Left renal pelvis (tissue), 4 donors: ENCODE results near the gene COL2A1. TPM values are rescaled to one million over a fixed set of nuclear protein-coding genes. Genes with fewer than 3 reads are reported as not detected.

Experiments used
- DNase-seq, 4 donors: peaks; one replicate each; pipeline ENCODE4 v3.0.0-alpha.2; 2013; ENCODE audit warnings: low read depth in 4 of 4, low spot score in 3 of 4
- polyA plus RNA-seq, 4 donors: library from polyadenylated mRNA; unstranded; fragments of 120-200 nt; gene quantifications; one replicate each; pipeline ENCODE4 v1.2.1, GENCODE V29; 2013; ENCODE audit not compliant: insufficient read length in 4 of 4

The COL2A1 gene
- polyA plus RNA-seq, 4 donors: 41.2 to 79.4 (median 51.2) TPM

DNA sequence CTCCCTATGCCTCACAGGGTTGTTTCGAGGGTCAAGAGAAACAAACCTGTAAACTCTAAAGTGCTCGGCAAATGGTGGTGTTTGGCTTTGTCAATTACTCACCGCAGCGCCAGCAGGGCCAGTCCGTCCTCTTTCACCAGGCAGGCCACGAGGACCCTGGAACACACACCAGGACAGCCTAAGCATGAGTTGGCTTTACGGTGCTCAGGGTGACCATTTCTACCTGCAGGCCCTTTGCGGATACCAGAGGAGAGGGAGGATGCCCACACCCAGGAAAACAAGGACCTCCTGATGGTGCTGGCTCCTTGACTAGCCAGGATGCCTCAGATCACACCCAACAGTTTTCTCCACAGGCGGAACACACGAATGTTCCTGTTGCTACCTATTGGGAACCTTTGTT, 11.5 kb downstream of the COL2A1 start:
- no peak for DNase-seq

GRCh38 chr12:47991106-47992061, 12.9 kb downstream of the COL2A1 start:
- DNase-seq: no peak

DNA sequence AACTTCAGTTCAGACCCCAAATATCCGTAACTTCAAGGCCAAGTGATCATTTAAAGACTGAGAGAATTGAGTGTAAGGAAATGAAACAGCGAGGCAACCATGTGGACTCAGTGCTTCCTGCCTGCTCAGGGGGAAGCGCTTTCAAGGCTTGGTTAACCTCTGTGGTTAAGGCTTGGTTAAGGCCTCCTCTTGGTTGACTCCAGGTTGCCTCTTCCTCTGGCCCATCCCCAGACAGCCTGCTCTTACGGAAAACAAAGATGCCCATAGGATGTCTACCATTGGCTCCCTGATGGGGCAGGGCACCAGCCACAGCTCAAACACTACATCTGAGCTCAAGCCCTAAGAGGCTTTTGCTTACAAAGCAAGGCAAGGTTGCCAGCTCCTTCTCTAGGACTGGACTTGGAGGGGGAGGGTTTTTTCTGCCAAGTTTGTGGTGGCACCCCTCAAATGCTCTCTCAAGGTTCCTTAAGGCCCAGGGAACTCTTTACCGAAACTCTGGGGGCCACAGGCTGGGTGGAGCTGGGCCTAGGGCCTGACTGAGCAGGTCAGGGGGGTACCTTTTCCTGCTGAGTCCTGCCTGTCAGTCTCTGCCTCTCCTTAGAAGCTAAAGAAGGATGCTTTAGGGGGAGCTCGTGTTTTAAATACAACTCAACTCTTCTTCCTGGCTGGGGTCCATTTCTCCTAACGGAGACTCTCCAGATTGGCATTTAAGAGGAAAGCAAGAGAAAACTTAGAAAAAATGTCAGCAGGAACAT, 13.7 kb downstream of the COL2A1 start:
- no peak for DNase-seq

DNA sequence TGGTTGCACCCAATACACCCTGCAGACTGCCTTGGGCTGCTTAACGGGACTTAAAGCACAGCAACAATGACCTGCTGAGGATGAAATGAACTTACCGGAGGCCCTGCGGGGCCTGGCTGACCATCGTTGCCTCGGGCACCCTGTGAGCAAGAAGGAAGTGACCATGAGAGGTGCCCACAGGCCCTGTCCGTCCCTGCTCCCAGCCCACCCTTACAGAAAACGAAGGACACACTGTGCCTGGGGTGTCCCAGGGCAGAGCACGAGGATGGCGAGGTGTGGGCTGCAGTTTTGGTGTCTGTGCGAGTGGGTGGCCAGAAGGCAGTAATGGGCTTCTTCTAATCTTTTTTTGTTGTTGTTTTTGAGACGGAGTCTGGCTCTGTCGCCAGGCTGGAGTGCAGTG, 14.6 kb downstream of the COL2A1 start:
- DNase-seq: no peak

GRCh38 chr12:47989023-47989417, 15.3 kb downstream of the COL2A1 start:
- no peak for DNase-seq

- DNase-seq: no peak
These were observed 15.9 kb downstream of the COL2A1 start for GRCh38 chr12:47988073-47989022.

GRCh38 chr12:47987411-47988072, 16.7 kb downstream of the COL2A1 start:
- DNase-seq: no peak

DNA sequence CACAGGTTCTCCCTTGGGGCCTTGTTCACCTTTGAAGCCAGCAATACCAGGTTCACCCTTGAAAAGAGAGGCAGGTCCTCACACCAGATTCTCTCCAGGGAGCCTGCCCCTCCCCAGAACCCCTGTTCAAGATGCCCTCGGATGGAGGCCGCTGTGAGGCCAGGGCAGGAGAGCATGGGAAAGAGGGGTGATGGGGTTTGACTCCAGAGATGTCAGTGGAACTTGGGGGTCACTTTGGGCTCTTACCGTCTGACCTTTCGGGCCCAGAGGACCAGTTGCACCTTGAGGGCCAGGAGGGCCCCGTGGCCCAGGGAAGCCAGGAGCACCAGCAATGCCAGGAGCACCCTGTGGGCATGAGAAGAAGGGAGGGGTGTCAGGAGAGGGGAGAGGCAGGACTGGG, 17.4 kb downstream of the COL2A1 start:
- DNase-seq: no peak

GRCh38 chr12:47986291-47986660, 18.0 kb downstream of the COL2A1 start:
- DNase-seq: no peak

DNA sequence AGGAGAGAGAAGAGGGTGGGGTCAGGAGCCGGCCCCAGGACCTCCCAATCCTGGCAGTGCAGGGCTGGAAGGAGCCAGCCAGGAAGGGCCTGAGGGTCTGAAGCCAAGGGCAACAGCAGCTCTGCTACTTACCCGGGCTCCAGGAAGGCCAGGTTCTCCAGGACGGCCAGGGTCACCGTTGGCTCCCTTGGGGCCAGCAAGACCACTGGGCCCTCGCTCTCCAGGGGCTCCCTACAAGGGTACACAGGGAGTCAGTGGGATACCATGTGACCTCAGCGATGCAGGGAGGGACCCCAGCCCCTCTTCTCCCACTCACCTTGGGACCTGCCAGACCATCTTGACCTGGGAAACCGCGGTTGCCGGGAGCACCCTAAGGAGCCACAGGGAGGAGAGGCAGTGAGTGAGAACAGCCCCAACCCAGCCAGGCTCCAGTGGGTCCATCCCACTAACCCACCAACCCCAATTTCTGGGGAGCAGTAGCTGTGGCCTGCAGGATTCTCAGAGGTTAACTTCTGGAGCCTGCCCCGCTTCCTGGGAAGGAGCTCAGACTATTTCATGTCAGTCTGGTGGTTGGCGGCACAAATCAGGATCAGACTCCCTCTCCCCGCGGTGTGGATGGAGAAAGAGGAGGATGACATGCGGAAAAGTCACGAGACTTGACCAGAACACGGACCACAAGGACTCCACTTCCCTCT, 18.5 kb downstream of the COL2A1 start:
- DNase-seq: no peak

DNA sequence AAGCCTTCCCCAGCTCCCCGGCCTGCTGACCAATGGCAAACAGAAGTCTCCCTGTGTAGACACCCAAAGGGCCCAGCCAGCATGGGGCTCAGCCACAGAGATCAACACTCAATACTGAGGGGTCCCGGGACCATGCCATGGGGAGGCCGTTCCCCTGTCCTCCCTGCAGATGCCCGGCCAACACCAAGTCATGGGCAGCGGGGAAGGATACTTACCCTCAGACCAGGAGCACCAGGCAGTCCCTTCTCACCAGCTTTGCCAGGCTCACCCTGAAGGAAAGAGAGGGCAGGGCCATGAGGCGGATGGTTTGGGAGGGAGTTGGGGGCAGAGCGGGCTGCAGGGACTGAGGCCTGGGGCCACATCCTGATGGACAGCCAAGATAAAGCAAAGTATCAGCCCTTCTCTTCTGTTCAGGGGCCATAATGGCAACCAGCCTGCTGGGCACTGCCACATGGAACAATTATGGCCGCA, 19.9 kb downstream of the COL2A1 start:
- DNase-seq: no peak

GRCh38 chr12:47983541-47984115, 20.6 kb downstream of the COL2A1 start:
- DNase-seq: no peak

DNA sequence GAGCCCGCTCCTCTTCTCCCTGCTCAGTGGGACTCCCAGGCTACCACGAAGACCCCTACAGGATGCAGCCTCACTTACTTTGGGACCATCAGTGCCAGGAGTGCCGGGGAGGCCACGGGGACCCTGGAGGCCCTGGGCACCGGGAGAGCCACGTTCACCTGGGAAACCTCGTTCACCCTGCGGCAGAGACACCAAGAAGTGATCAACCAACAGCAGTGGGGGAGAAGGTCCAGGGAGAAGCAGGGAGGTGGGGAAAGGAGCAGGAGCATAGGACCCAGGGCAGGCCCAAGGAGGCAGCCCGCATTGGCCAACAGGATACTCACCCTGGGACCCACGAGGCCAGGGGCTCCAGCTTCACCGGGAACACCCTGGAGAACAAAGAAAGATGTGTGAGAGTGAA, 21.5 kb downstream of the COL2A1 start:
- no peak for DNase-seq

GRCh38 chr12:47982311-47982710, 22.0 kb downstream of the COL2A1 start:
- DNase-seq: no peak

DNA sequence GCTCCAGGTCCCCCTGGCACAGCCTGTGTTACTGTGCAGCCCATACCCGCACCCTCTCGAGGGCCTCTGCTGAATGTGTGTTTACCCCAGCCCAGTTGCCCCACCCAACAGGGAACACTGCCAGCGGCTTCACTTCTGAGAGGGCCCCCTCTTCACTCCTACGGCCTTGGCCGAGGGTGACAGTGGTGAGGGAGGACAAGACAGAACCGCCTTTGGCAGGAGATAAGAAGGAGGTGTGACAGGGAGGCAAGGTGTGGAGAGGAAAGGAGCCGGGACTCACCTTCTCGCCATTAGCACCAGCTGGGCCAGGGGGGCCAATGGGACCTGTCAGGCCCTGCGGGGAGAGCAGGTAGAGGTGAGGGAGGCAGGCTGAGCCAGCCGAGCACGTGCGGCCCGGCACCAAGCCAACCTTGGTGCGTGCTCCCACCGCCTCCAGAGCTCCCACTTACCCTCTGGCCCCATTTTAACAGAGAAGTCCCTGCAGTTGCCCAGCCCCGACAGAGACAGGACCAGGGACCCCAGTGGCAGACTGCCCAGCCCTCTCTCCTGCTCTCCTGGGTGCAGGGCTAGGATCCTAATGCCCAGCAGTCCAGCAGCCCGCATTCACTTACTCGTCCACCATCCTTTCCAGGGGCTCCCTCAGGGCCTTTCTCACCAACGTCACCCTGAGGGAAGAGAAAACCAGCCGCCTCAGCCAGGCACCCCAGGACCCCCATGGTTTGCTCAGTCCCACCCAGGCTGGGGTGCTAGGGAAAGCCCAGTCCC, 22.6 kb downstream of the COL2A1 start:
- DNase-seq: no peak

DNA sequence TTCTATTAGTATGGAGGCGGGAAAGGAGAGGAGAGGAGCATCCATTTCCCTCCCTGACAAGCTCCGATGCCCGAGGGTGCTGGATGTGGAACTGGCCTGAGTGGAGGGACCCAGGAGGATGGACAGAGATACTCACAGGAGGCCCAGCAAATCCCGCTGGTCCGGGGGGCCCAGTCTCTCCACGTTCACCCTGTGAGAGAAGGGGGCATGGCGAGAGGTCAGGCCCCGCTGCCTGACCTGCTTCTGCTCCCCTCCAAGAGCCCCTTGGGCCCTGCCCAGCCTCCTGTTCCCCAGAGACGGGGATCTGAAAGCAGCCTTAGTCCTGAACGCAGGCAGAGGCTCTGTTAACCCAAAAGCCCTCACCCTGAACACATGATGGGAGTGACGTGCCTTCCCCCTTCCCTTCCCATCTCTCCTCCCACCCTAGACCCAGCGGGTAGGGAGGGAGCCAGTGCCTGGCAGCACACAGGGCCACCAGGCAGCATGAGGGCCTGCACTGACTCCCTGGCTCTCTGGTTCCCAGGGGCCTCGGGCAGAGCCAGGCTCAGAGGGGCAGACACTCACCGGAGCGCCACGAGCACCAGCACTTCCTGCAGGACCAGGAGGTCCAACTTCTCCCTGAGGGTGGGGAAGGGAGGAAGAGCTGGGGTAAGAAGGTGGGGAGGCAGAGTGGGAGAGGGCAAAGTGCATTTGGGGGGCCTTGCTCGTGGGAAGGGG, 23.3 kb downstream of the COL2A1 start:
- DNase-seq: no peak

GRCh38 chr12:47980197-47980596, 24.1 kb downstream of the COL2A1 start:
- no peak for DNase-seq

DNA sequence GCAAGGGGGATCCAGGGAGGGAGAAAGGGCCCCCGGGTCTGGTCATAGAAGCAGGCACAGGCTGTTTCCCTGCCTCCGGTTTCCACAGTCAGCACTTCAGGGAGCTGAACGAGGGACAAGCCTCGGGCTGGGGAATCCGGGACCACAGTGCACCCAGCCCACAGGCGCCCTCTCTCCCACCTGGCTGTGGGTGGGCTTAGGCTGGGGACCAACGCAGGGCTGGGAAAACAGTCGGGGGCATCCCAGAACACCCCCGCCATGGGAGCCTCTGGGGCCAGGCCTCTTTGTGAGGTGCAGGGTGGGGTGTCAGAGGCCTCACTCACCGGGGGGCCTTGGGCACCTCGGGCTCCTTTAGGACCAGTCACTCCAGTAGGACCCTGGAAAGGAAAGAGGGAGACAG, 24.6 kb downstream of the COL2A1 start:
- DNase-seq: no peak
